Measurements from ENCODE around the gene ELF3. TPM values are rescaled to one million over a fixed set of nuclear protein-coding genes. Genes with fewer than 3 reads are reported as not detected.

ELF3 gene
- total RNA-seq, 2 experiments from 2014 or later: 0.09 to 0.44 TPM

DNA sequence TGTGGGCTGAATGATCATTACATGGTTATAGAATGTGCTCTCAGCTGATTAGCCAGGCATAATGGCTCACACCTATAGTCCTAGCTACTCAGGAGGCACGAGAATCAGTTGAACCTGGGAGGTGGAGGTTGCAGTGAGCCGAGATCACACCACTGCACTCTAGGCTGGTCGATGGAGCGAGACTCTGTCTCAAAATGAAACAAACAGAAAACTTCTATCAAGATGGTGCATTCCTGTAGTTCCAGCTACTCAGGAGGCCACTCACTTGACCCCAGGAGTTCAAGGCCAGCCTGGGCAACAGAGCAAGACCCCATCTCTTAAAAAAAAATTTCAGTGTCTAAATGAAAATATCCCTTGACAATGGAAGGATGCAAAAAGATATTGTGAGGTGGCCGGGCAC lies 44.2 kb upstream of the ELF3 start:
- Histone ChIP-seq H3K36me3 (ENCODE audit: insufficient read depth, low read length) (peaks cover 90% of the 10 kb centered on the region), H3K4me3 (ENCODE audit: low read depth, low read length, poor library complexity, severe bottlenecking) (no peak overlapping the region), H3K9me2 (ENCODE audit: insufficient read depth, low read length) (no peaks in the 10 kb centered on the region), H3K4me1 (ENCODE audit: insufficient read depth, low read length, poor library complexity, severe bottlenecking) (no peaks in the 10 kb centered on the region), H3K4me2 (ENCODE audit: low read length) (no peak overlapping the region), H3K27ac (ENCODE audit: low read depth, low read length, poor library complexity, severe bottlenecking) (no peak overlapping the region), H4K20me1 (ENCODE audit: insufficient read depth, low read length) (no peaks in the 10 kb centered on the region), H3K79me2 (ENCODE audit: insufficient read depth, low read depth, low read length) (no peaks in the 10 kb centered on the region; the same call in 1 of the 2 replicates), H3K9me3 (ENCODE audit: low read length) (no peaks in the 10 kb centered on the region), H2AFZ (ENCODE audit: low read length) (no peak overlapping the region)
- TF ChIP-seq, protein P1, sequence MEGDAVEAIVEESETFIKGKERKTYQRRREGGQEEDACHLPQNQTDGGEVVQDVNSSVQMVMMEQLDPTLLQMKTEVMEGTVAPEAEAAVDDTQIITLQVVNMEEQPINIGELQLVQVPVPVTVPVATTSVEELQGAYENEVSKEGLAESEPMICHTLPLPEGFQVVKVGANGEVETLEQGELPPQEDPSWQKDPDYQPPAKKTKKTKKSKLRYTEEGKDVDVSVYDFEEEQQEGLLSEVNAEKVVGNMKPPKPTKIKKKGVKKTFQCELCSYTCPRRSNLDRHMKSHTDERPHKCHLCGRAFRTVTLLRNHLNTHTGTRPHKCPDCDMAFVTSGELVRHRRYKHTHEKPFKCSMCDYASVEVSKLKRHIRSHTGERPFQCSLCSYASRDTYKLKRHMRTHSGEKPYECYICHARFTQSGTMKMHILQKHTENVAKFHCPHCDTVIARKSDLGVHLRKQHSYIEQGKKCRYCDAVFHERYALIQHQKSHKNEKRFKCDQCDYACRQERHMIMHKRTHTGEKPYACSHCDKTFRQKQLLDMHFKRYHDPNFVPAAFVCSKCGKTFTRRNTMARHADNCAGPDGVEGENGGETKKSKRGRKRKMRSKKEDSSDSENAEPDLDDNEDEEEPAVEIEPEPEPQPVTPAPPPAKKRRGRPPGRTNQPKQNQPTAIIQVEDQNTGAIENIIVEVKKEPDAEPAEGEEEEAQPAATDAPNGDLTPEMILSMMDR (conservative IDR thresholded peaks at IDR 0.05; ENCODE audit: low read length): no peak
- no peak for TF ChIP-seq EZH2phosphoT487 (IDR thresholded peaks at IDR 0.05; ENCODE audit: borderline replicate concordance, low read depth, low read length)
- ChIA-PET POLR2A (interaction anchor here (0.6 to 0.7 kb wide), 2 partner anchors 30 to 68 kb away, joined by 3 read pairs; no protein-coding TSS in a partner anchor), CTCF (ENCODE audit: unreplicated experiment) (interaction anchor here (1.4 kb wide), 1 partner anchor 70 kb away, joined by 3 read pairs; no protein-coding TSS in a partner anchor)
- no peak for DNase-seq (ENCODE audit: low spot score)
- BruUV-seq (replicated peaks): no TSS peak
- intact Hi-C loops (cut with micrococcal nuclease; ENCODE audit: unreplicated experiment): no loop called here

DNA sequence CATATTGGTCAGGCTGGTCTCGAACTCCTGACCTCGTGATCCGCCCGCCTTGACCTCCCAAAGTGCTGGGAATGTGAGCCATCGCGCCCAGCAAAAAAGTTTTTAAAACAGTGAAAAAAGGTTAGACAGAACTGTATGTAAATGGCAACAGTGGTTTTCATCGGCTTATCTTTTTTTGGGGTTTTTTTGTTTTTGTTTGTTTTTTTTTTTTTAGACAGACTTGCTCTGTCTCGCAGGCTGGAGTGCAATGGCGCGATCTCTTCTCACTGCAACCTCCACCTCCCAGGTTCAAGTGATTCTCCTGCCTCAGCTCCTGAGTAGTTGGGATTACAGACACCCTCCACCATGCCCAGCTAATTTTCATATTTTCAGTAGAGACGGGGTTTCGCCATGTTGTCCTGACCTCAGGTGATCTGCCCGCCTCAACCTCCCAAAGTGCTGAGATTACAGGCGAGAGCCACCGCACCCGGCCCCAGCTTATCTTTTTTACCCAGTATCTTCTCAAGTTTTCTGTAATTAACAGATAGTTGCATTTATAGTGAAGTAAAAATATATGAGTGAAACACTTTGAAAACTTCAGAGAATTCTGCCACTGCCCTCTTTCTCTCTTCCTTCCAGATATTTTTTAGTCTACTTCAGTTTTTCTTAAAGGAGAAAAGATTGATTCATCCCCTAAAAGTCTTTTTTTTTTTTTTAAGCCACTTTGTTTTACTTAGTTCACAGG lies 42.0 kb upstream of the ELF3 start:
- Histone ChIP-seq H3K9me2 (ENCODE audit: insufficient read depth, low read length) (no peaks in the 10 kb centered on the region), H4K20me1 (ENCODE audit: insufficient read depth, low read length) (no peaks in the 10 kb centered on the region), H3K36me3 (ENCODE audit: insufficient read depth, low read length) (peaks cover 69% of the 10 kb centered on the region), H3K79me2 (ENCODE audit: insufficient read depth, low read depth, low read length) (no peaks in the 10 kb centered on the region; the same call in 1 of the 2 replicates), H3K4me1 (ENCODE audit: insufficient read depth, low read length, poor library complexity, severe bottlenecking) (peaks cover 8% of the 10 kb centered on the region), H3K27ac (ENCODE audit: low read depth, low read length, poor library complexity, severe bottlenecking) (no peak overlapping the region), H3K4me2 (ENCODE audit: low read length) (no peak overlapping the region), H3K9me3 (ENCODE audit: low read length) (no peaks in the 10 kb centered on the region), H2AFZ (ENCODE audit: low read length) (no peak overlapping the region), H3K4me3 (ENCODE audit: low read depth, low read length, poor library complexity, severe bottlenecking) (no peak overlapping the region)
- POLR2A ChIA-PET: interaction anchor here (0.6 to 1.8 kb wide), 7 partner anchors 7 to 153 kb away, joined by 3 to 6 read pairs (median 3); partner anchors contain the start of gene IPO9
- no TSS peak for BruUV-seq (replicated peaks)
- intact Hi-C loops (cut with micrococcal nuclease; ENCODE audit: unreplicated experiment): no loop called here
- TF ChIP-seq, protein P1 (conservative IDR thresholded peaks at IDR 0.05; ENCODE audit: low read length): no peak
- TF ChIP-seq EZH2phosphoT487 (IDR thresholded peaks at IDR 0.05; ENCODE audit: borderline replicate concordance, low read depth, low read length): no peak
- CTCF ChIA-PET (ENCODE audit: unreplicated experiment): interaction anchor here (0.7 to 1.3 kb wide), 2 partner anchors 72 to 91 kb away, joined by 3 to 4 read pairs; no protein-coding TSS in a partner anchor
- DNase-seq (ENCODE audit: low spot score): no peak
